H9 (cell line): ENCODE results near the gene TAF4B. TPM values are rescaled to one million over a fixed set of nuclear protein-coding genes. Genes with fewer than 3 reads are reported as not detected.

Source experiments
- DNase-seq: peaks from one replicate; pipeline ENCODE4 v3.0.0-alpha.2; 2017
- H2AFZ ChIP-seq: one replicate; pipeline ENCODE4 v1.6.1; 2013; ENCODE audit warnings: mild to moderate bottlenecking, low read length, control low read depth, moderate library complexity
- H2AK5ac ChIP-seq: 2 replicates; pipeline ENCODE4 v1.6.1; 2013; ENCODE audit warnings: low read length, control low read depth, mixed read lengths; ENCODE audit not compliant: insufficient read length
- H2BK120ac ChIP-seq: one replicate; pipeline ENCODE4 v1.6.1; 2013; ENCODE audit warnings: low read depth, mild to moderate bottlenecking, low read length, control low read depth, inconsistent platforms; ENCODE audit not compliant: poor library complexity, severe bottlenecking
- H2BK12ac ChIP-seq: 2 replicates; pipeline ENCODE4 v1.6.1; 2013; ENCODE audit warnings: low read length, control low read depth, mixed read lengths, low read depth; ENCODE audit not compliant: insufficient read length
- H2BK15ac ChIP-seq: 2 replicates; pipeline ENCODE4 v1.6.1; 2013; ENCODE audit warnings: low read depth, low read length, control low read depth
- H2BK20ac ChIP-seq: one replicate; pipeline ENCODE4 v1.6.1; 2013; ENCODE audit warnings: low read depth, mild to moderate bottlenecking, low read length, control low read depth, inconsistent platforms; ENCODE audit not compliant: poor library complexity, severe bottlenecking
- H2BK5ac ChIP-seq: 2 replicates; pipeline ENCODE4 v1.6.1; 2013; ENCODE audit warnings: low read length, control low read depth, mixed read lengths; ENCODE audit not compliant: insufficient read length
- H3K14ac ChIP-seq: 2 replicates; pipeline ENCODE4 v1.6.1; 2013; ENCODE audit warnings: low read length, control low read depth; ENCODE audit not compliant: insufficient read depth
- H3K18ac ChIP-seq: 2 replicates; pipeline ENCODE4 v1.6.1; 2013; ENCODE audit warnings: low read depth, mild to moderate bottlenecking, mixed read lengths, low read length, control low read depth; ENCODE audit not compliant: insufficient read length
- H3K23ac ChIP-seq: 2 replicates; pipeline ENCODE4 v1.6.1; 2013; ENCODE audit warnings: low read length, control low read depth, mixed read lengths, low read depth; ENCODE audit not compliant: insufficient read length
- H3K23me2 ChIP-seq: 2 replicates; pipeline ENCODE4 v1.6.1; 2013; ENCODE audit warnings: low read depth, mild to moderate bottlenecking, mixed read lengths, low read length, control low read depth; ENCODE audit not compliant: insufficient read length, poor library complexity, severe bottlenecking
- H3K27ac ChIP-seq: 2 replicates; pipeline ENCODE4 v1.5.1; 2013; ENCODE audit warnings: low read length, control low read depth, mixed read lengths, low read depth; ENCODE audit not compliant: insufficient read length
- H3K27me3 ChIP-seq: 2 replicates; pipeline ENCODE4 v1.6.1; 2013; ENCODE audit warnings: low read length, control low read depth, inconsistent platforms; ENCODE audit not compliant: insufficient read depth
- H3K4ac ChIP-seq: 2 replicates; pipeline ENCODE4 v1.6.1; 2013; ENCODE audit warnings: low read depth, mild to moderate bottlenecking, control low read depth, inconsistent platforms, low read length, moderate library complexity
- H3K4me1 ChIP-seq: 2 replicates; pipeline ENCODE4 v1.6.1; 2013; ENCODE audit warnings: low read length, control low read depth, inconsistent platforms; ENCODE audit not compliant: insufficient read depth
- H3K4me2 ChIP-seq: 2 replicates; pipeline ENCODE4 v1.6.1; 2013; ENCODE audit warnings: low read length, control low read depth, mixed read lengths; ENCODE audit not compliant: insufficient read length, insufficient read depth
- H3K56ac ChIP-seq: 2 replicates; pipeline ENCODE4 v1.6.1; 2013; ENCODE audit warnings: low read depth, mild to moderate bottlenecking, mixed read lengths, low read length, control low read depth; ENCODE audit not compliant: insufficient read length
- H3K79me1 ChIP-seq: 2 replicates; pipeline ENCODE4 v1.6.1; 2013; ENCODE audit warnings: low read depth, mild to moderate bottlenecking, moderate library complexity, low read length, control low read depth, inconsistent platforms; ENCODE audit not compliant: insufficient read depth, poor library complexity, severe bottlenecking
- H3K79me2 ChIP-seq: 2 replicates; pipeline ENCODE4 v1.6.1; 2013; ENCODE audit warnings: low read length, control low read depth, inconsistent platforms; ENCODE audit not compliant: insufficient read depth
- H3K9ac ChIP-seq: 2 replicates; pipeline ENCODE4 v1.6.1; 2013; ENCODE audit warnings: low read length, control low read depth, mixed read lengths; ENCODE audit not compliant: insufficient read length; ENCODE audit errors: extremely low read depth
- H3K9me3 ChIP-seq: one replicate; pipeline ENCODE4 v1.6.1; 2013; ENCODE audit warnings: low read depth, low read length, inconsistent platforms; ENCODE audit not compliant: control insufficient read depth
- H3T11ph ChIP-seq: one replicate; pipeline ENCODE4 v1.6.1; 2013; ENCODE audit warnings: mild to moderate bottlenecking, low read length, control low read depth, inconsistent platforms
- H4K20me1 ChIP-seq: one replicate; pipeline ENCODE4 v1.6.1; 2013; ENCODE audit not compliant: control insufficient read depth, insufficient read length, insufficient read depth
- H4K5ac ChIP-seq: 2 replicates; pipeline ENCODE4 v1.6.1; 2013; ENCODE audit warnings: low read depth, mild to moderate bottlenecking, mixed read lengths, low read length, control low read depth; ENCODE audit not compliant: insufficient read length
- H4K8ac ChIP-seq: replicated peaks from 2 replicates; pipeline ENCODE4 v1.6.1; 2013; ENCODE audit warnings: low read length, control low read depth, mixed read lengths, low read depth; ENCODE audit not compliant: insufficient read length
- H4K91ac ChIP-seq: 2 replicates; pipeline ENCODE4 v1.6.1; 2013; ENCODE audit warnings: low read depth, mild to moderate bottlenecking, moderate library complexity, mixed read lengths, low read length, control low read depth; ENCODE audit not compliant: insufficient read length
- H3K27ac Mint-ChIP-seq, 3 experiments: 2 replicates in 2 of 3; 3 replicates in 1 of 3; pipeline ENCODE4 v1.8.0; 2020 to 2021; ENCODE audit warnings: mixed read lengths in 3 of 3, mild to moderate bottlenecking in 1 of 3, moderate library complexity in 1 of 3
- H3K27me3 Mint-ChIP-seq: 2 replicates; pipeline ENCODE4 v1.8.0; 2021; ENCODE audit warnings: low read depth, mild to moderate bottlenecking, moderate library complexity, mixed read lengths
- H3K36me3 Mint-ChIP-seq, 3 experiments: 2 replicates in 2 of 3; 3 replicates in 1 of 3; pipeline ENCODE4 v1.8.0; 2020 to 2021; ENCODE audit warnings: low read depth in 3 of 3, mixed read lengths in 3 of 3; ENCODE audit not compliant: insufficient read depth in 1 of 3
- H3K4me1 Mint-ChIP-seq, 2 experiments: 2 replicates each; pipeline ENCODE4 v1.8.0; 2020; ENCODE audit warnings: mixed read lengths in 2 of 2
- H3K4me3 Mint-ChIP-seq, 2 experiments: 2 replicates in 1 of 2; 3 replicates in 1 of 2; pipeline ENCODE4 v1.8.0; 2020 to 2021; ENCODE audit warnings: mild to moderate bottlenecking in 2 of 2, mixed read lengths in 2 of 2, moderate library complexity in 1 of 2
- H3K9me3 Mint-ChIP-seq, 2 experiments: 2 replicates in 1 of 2; 3 replicates in 1 of 2; pipeline ENCODE4 v1.8.0; 2020; ENCODE audit warnings: mild to moderate bottlenecking in 2 of 2, mixed read lengths in 2 of 2, moderate library complexity in 1 of 2
- WGBS: extraction: QIAGEN DNeasy Blood & Tissue Kit; methylation state at CpG from one replicate; pipeline ENCODE4 v1.1.7; 2013; ENCODE audit warnings: missing lambda C conversion rate, low lambda C conversion rate, mixed read lengths; ENCODE audit not compliant: insufficient read length; ENCODE audit errors: extremely low coverage; 5-methylcytosine and 5-hydroxymethylcytosine counted together
- total RNA-seq: library from RNA; stranded (reverse); gene quantifications from 2 replicates; pipeline ENCODE4 v1.2.1, GENCODE V29; 2021
- TF ChIP-seq, protein P1 (sequence below): fragments of 200-600 bp; sonication (generic); conservative IDR thresholded peaks from 3 replicates; pipeline ENCODE4 v1.8.0; 2021; ENCODE audit warnings: antibody characterized with exemption, mild to moderate bottlenecking

TAF4B gene
- total RNA-seq, 1 experiment from 2014 or later = 19.8 TPM

DNA sequence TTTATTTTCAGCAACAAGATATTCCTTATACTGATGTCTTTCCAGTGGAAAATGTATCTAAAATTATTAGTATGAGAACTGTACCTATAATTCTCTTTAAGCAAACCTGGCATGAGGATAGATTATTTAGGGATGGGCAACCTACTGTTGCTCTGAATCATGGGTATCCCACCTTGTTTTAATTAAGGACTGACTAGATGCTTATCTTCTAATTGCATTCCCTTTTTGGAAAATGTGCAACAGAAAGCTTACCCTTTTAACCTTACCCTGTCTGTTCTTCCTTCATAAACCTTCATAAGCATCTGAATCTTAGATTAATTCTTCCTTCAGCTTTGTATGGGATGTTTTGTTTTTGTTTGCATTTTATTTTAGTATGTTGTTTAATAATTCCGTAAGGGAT is 110.3 kb downstream of the TAF4B start:
- WGBS = no CpG with 5 or more reads among the region's 1 CpG
- H3K23me2 ChIP-seq = no peaks in the 10 kb centered on the region
- Mint-ChIP-seq H3K9me3 (no peaks in the 10 kb centered on the region), H3K4me3 (no peak overlapping the region), H3K36me3 (peaks cover 2 to 10% (median 4%) of the 10 kb centered on the region in 3 experiments; a peak in 4 of 7 replicates), H3K27ac (no peak overlapping the region), H3K4me1 (no peaks in the 10 kb centered on the region), H3K27me3 (no peaks in the 10 kb centered on the region)
- H3K4me2 ChIP-seq = no peak overlapping the region
- no peaks in the 10 kb centered on the region for H4K20me1 ChIP-seq
- no peaks in the 10 kb centered on the region for H3K79me1 ChIP-seq
- H3K4ac ChIP-seq = no peak overlapping the region
- no peak overlapping the region for H3K23ac ChIP-seq
- no peak overlapping the region for H3K56ac ChIP-seq
- no peak overlapping the region for H2BK12ac ChIP-seq
- no peak overlapping the region for H3K18ac ChIP-seq
- H3K9ac ChIP-seq = no peak overlapping the region
- no peaks in the 10 kb centered on the region for H3K27me3 ChIP-seq
- H2BK5ac ChIP-seq = no peak overlapping the region
- H3K79me2 ChIP-seq = no peaks in the 10 kb centered on the region
- no peak overlapping the region for H2BK120ac ChIP-seq
- H4K91ac ChIP-seq = no peak overlapping the region
- H3T11ph ChIP-seq = no peak overlapping the region
- no peak overlapping the region for H3K27ac ChIP-seq
- no peak overlapping the region for H2AK5ac ChIP-seq
- H2BK20ac ChIP-seq = no peak overlapping the region
- TF ChIP-seq, protein P1, sequence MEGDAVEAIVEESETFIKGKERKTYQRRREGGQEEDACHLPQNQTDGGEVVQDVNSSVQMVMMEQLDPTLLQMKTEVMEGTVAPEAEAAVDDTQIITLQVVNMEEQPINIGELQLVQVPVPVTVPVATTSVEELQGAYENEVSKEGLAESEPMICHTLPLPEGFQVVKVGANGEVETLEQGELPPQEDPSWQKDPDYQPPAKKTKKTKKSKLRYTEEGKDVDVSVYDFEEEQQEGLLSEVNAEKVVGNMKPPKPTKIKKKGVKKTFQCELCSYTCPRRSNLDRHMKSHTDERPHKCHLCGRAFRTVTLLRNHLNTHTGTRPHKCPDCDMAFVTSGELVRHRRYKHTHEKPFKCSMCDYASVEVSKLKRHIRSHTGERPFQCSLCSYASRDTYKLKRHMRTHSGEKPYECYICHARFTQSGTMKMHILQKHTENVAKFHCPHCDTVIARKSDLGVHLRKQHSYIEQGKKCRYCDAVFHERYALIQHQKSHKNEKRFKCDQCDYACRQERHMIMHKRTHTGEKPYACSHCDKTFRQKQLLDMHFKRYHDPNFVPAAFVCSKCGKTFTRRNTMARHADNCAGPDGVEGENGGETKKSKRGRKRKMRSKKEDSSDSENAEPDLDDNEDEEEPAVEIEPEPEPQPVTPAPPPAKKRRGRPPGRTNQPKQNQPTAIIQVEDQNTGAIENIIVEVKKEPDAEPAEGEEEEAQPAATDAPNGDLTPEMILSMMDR = no peak
- no peak overlapping the region for H4K8ac ChIP-seq
- no peaks in the 10 kb centered on the region for H3K9me3 ChIP-seq
- no peak for DNase-seq
- no peak overlapping the region for H4K5ac ChIP-seq
- H3K14ac ChIP-seq = no peak overlapping the region
- no peak overlapping the region for H2AFZ ChIP-seq
- H2BK15ac ChIP-seq = no peak overlapping the region
- H3K4me1 ChIP-seq = no peaks in the 10 kb centered on the region
